Activated T-cell treated with anti-CD3 and anti-CD28 coated beads, Interleukin-2, amount 50 U/mL, for 72 hours (primary cell): ENCODE data around the gene TMEM247. TPM values are rescaled to one million over a fixed set of nuclear protein-coding genes. Genes with fewer than 3 reads are reported as not detected.

Experiments used
- total RNA-seq, 2 donors: library from RNA; stranded (reverse); gene quantifications; one replicate each; pipeline ENCODE4 v1.2.3, GENCODE V29; 2022

The TMEM247 gene
- total RNA-seq, 2 donors from 2014 or later = not detected

Other genes starting within 250 kb of the TMEM247 start
- gene EPAS1, start 182.2 kb upstream of the TMEM247 start, total RNA-seq = 100 to 1,000 TPM in 1 of 2 donors, 10 to 100 TPM in 1; 50.8 to 219 TPM
- gene RHOQ, start 62.9 kb downstream of the TMEM247 start, total RNA-seq = 10 to 100 TPM; 25.5 to 33.7 TPM
- gene ATP6V1E2, start 63.0 kb downstream of the TMEM247 start, total RNA-seq = 1 to 10 TPM; 3.2 to 5.6 TPM
- 10 to 100 TPM; 32.1 to 35.2 TPM for gene PIGF, start 137.5 kb downstream of the TMEM247 start, total RNA-seq
- 1 to 10 TPM; 7.3 to 7.9 TPM for gene CRIPT, start 137.7 kb downstream of the TMEM247 start, total RNA-seq
- gene SOCS5, start 219.7 kb downstream of the TMEM247 start, total RNA-seq = 1 to 10 TPM; 7.1 to 7.4 TPM